T-helper 2 cell (primary cell): Measurements from ENCODE around the gene RAB37.

ENCODE experiments used
- DNase-seq, 5 experiments: peaks; one replicate each; pipeline versions ENCODE4 v3.0.0 to v3.0.0-alpha.2; 2012 to 2022
- total RNA-seq, 2 donors: gene quantifications; one replicate each; lab custom pipeline; 2026; lab: John Stamatoyannopoulos, UW

RAB37 gene
- total RNA-seq, result 46.5 to 69.6 reads per million in 2 donors

GRCh38 chr17:74736513-74737298, at the start of gene RAB37:
TSS of gene RAB37 (plus strand) at chr17:74737256. CDS start at chr17:74737273, 17 bp downstream.
- peak in 3 of 5 experiments; percentile 27 to 69 (median 35) for DNase-seq

- DNase-seq, result no peak
These were observed 49.2 kb upstream of the RAB37 start for GRCh38 chr17:74687886-74688285.

- DNase-seq, result peak in 1 of 5 experiments; percentile 64
These were observed 46.6 kb upstream of the RAB37 start for GRCh38 chr17:74690409-74690825.

GRCh38 chr17:74691151-74691550, 45.9 kb upstream of the RAB37 start:
- no peak for DNase-seq

- no peak for DNase-seq
These were observed 43.0 kb upstream of the RAB37 start for GRCh38 chr17:74694081-74694480.

GRCh38 chr17:74695629-74696028, 41.4 kb upstream of the RAB37 start:
- DNase-seq, result no peak

- no peak for DNase-seq
These were observed 39.5 kb upstream of the RAB37 start for GRCh38 chr17:74697515-74697914.

- DNase-seq, result no peak
These were observed 39.0 kb upstream of the RAB37 start for GRCh38 chr17:74698069-74698468.

- DNase-seq, result no peak
These were observed 37.8 kb upstream of the RAB37 start for GRCh38 chr17:74699236-74699635.

GRCh38 chr17:74702116-74702871, 34.8 kb upstream of the RAB37 start:
- no peak for DNase-seq

- DNase-seq, result no peak
These were observed 33.7 kb upstream of the RAB37 start for GRCh38 chr17:74703311-74703710.

GRCh38 chr17:74704544-74704943, 32.5 kb upstream of the RAB37 start:
- no peak for DNase-seq

GRCh38 chr17:74711058-74711824, 25.8 kb upstream of the RAB37 start:
- no peak for DNase-seq

- no peak for DNase-seq
These were observed 24.8 kb upstream of the RAB37 start for GRCh38 chr17:74712301-74712700.

- DNase-seq, result no peak
These were observed 24.3 kb upstream of the RAB37 start, which contains the start of gene CD300LF for GRCh38 chr17:74712756-74713155. TSS of gene CD300LF (minus strand) at chr17:74712923. CDS start at chr17:74712866, 57 bp downstream.

GRCh38 chr17:74713171-74713755, 23.8 kb upstream of the RAB37 start:
- no peak for DNase-seq

- DNase-seq, result no peak
These were observed 21.9 kb upstream of the RAB37 start for GRCh38 chr17:74715144-74715543.

GRCh38 chr17:74720506-74720905, 16.6 kb upstream of the RAB37 start:
- no peak for DNase-seq

- DNase-seq, result no peak
These were observed 14.3 kb upstream of the RAB37 start for GRCh38 chr17:74722782-74723181.

- no peak for DNase-seq
These were observed 13.2 kb upstream of the RAB37 start for GRCh38 chr17:74723891-74724290.

- DNase-seq, result no peak
These were observed 11.9 kb upstream of the RAB37 start for GRCh38 chr17:74725111-74725510.

GRCh38 chr17:74728033-74728701, 8.9 kb upstream of the RAB37 start:
- no peak for DNase-seq
